H9 (cell line): ENCODE data around the gene MYO15A. TPM values are rescaled to one million over a fixed set of nuclear protein-coding genes. Genes with fewer than 3 reads are reported as not detected.

Source experiments
- DNase-seq: peaks from one replicate; pipeline ENCODE4 v3.0.0-alpha.2; 2017
- H2AFZ ChIP-seq: one replicate; pipeline ENCODE4 v1.6.1; 2013; ENCODE audit warnings: mild to moderate bottlenecking, low read length, control low read depth, moderate library complexity
- H2AK5ac ChIP-seq: 2 replicates; pipeline ENCODE4 v1.6.1; 2013; ENCODE audit warnings: low read length, control low read depth, mixed read lengths; ENCODE audit not compliant: insufficient read length
- H2BK120ac ChIP-seq: one replicate; pipeline ENCODE4 v1.6.1; 2013; ENCODE audit warnings: low read depth, mild to moderate bottlenecking, low read length, control low read depth, inconsistent platforms; ENCODE audit not compliant: poor library complexity, severe bottlenecking
- H2BK12ac ChIP-seq: 2 replicates; pipeline ENCODE4 v1.6.1; 2013; ENCODE audit warnings: low read length, control low read depth, mixed read lengths, low read depth; ENCODE audit not compliant: insufficient read length
- H2BK15ac ChIP-seq: 2 replicates; pipeline ENCODE4 v1.6.1; 2013; ENCODE audit warnings: low read depth, low read length, control low read depth
- H2BK20ac ChIP-seq: one replicate; pipeline ENCODE4 v1.6.1; 2013; ENCODE audit warnings: low read depth, mild to moderate bottlenecking, low read length, control low read depth, inconsistent platforms; ENCODE audit not compliant: poor library complexity, severe bottlenecking
- H2BK5ac ChIP-seq: 2 replicates; pipeline ENCODE4 v1.6.1; 2013; ENCODE audit warnings: low read length, control low read depth, mixed read lengths; ENCODE audit not compliant: insufficient read length
- H3K14ac ChIP-seq: 2 replicates; pipeline ENCODE4 v1.6.1; 2013; ENCODE audit warnings: low read length, control low read depth; ENCODE audit not compliant: insufficient read depth
- H3K18ac ChIP-seq: 2 replicates; pipeline ENCODE4 v1.6.1; 2013; ENCODE audit warnings: low read depth, mild to moderate bottlenecking, mixed read lengths, low read length, control low read depth; ENCODE audit not compliant: insufficient read length
- H3K23ac ChIP-seq: 2 replicates; pipeline ENCODE4 v1.6.1; 2013; ENCODE audit warnings: low read length, control low read depth, mixed read lengths, low read depth; ENCODE audit not compliant: insufficient read length
- H3K23me2 ChIP-seq: 2 replicates; pipeline ENCODE4 v1.6.1; 2013; ENCODE audit warnings: low read depth, mild to moderate bottlenecking, mixed read lengths, low read length, control low read depth; ENCODE audit not compliant: insufficient read length, poor library complexity, severe bottlenecking
- H3K27ac ChIP-seq: 2 replicates; pipeline ENCODE4 v1.5.1; 2013; ENCODE audit warnings: low read length, control low read depth, mixed read lengths, low read depth; ENCODE audit not compliant: insufficient read length
- H3K27me3 ChIP-seq: 2 replicates; pipeline ENCODE4 v1.6.1; 2013; ENCODE audit warnings: low read length, control low read depth, inconsistent platforms; ENCODE audit not compliant: insufficient read depth
- H3K4ac ChIP-seq: 2 replicates; pipeline ENCODE4 v1.6.1; 2013; ENCODE audit warnings: low read depth, mild to moderate bottlenecking, control low read depth, inconsistent platforms, low read length, moderate library complexity
- H3K4me1 ChIP-seq: 2 replicates; pipeline ENCODE4 v1.6.1; 2013; ENCODE audit warnings: low read length, control low read depth, inconsistent platforms; ENCODE audit not compliant: insufficient read depth
- H3K4me2 ChIP-seq: 2 replicates; pipeline ENCODE4 v1.6.1; 2013; ENCODE audit warnings: low read length, control low read depth, mixed read lengths; ENCODE audit not compliant: insufficient read length, insufficient read depth
- H3K56ac ChIP-seq: 2 replicates; pipeline ENCODE4 v1.6.1; 2013; ENCODE audit warnings: low read depth, mild to moderate bottlenecking, mixed read lengths, low read length, control low read depth; ENCODE audit not compliant: insufficient read length
- H3K79me1 ChIP-seq: 2 replicates; pipeline ENCODE4 v1.6.1; 2013; ENCODE audit warnings: low read depth, mild to moderate bottlenecking, moderate library complexity, low read length, control low read depth, inconsistent platforms; ENCODE audit not compliant: insufficient read depth, poor library complexity, severe bottlenecking
- H3K79me2 ChIP-seq: 2 replicates; pipeline ENCODE4 v1.6.1; 2013; ENCODE audit warnings: low read length, control low read depth, inconsistent platforms; ENCODE audit not compliant: insufficient read depth
- H3K9ac ChIP-seq: 2 replicates; pipeline ENCODE4 v1.6.1; 2013; ENCODE audit warnings: low read length, control low read depth, mixed read lengths; ENCODE audit not compliant: insufficient read length; ENCODE audit errors: extremely low read depth
- H3K9me3 ChIP-seq: one replicate; pipeline ENCODE4 v1.6.1; 2013; ENCODE audit warnings: low read depth, low read length, inconsistent platforms; ENCODE audit not compliant: control insufficient read depth
- H3T11ph ChIP-seq: one replicate; pipeline ENCODE4 v1.6.1; 2013; ENCODE audit warnings: mild to moderate bottlenecking, low read length, control low read depth, inconsistent platforms
- H4K20me1 ChIP-seq: one replicate; pipeline ENCODE4 v1.6.1; 2013; ENCODE audit not compliant: control insufficient read depth, insufficient read length, insufficient read depth
- H4K5ac ChIP-seq: 2 replicates; pipeline ENCODE4 v1.6.1; 2013; ENCODE audit warnings: low read depth, mild to moderate bottlenecking, mixed read lengths, low read length, control low read depth; ENCODE audit not compliant: insufficient read length
- H4K8ac ChIP-seq: replicated peaks from 2 replicates; pipeline ENCODE4 v1.6.1; 2013; ENCODE audit warnings: low read length, control low read depth, mixed read lengths, low read depth; ENCODE audit not compliant: insufficient read length
- H4K91ac ChIP-seq: 2 replicates; pipeline ENCODE4 v1.6.1; 2013; ENCODE audit warnings: low read depth, mild to moderate bottlenecking, moderate library complexity, mixed read lengths, low read length, control low read depth; ENCODE audit not compliant: insufficient read length
- H3K27ac Mint-ChIP-seq, 3 experiments: 2 replicates in 2 of 3; 3 replicates in 1 of 3; pipeline ENCODE4 v1.8.0; 2020 to 2021; ENCODE audit warnings: mixed read lengths in 3 of 3, mild to moderate bottlenecking in 1 of 3, moderate library complexity in 1 of 3
- H3K27me3 Mint-ChIP-seq: 2 replicates; pipeline ENCODE4 v1.8.0; 2021; ENCODE audit warnings: low read depth, mild to moderate bottlenecking, moderate library complexity, mixed read lengths
- H3K36me3 Mint-ChIP-seq, 3 experiments: 2 replicates in 2 of 3; 3 replicates in 1 of 3; pipeline ENCODE4 v1.8.0; 2020 to 2021; ENCODE audit warnings: low read depth in 3 of 3, mixed read lengths in 3 of 3; ENCODE audit not compliant: insufficient read depth in 1 of 3
- H3K4me1 Mint-ChIP-seq, 2 experiments: 2 replicates each; pipeline ENCODE4 v1.8.0; 2020; ENCODE audit warnings: mixed read lengths in 2 of 2
- H3K4me3 Mint-ChIP-seq, 2 experiments: 2 replicates in 1 of 2; 3 replicates in 1 of 2; pipeline ENCODE4 v1.8.0; 2020 to 2021; ENCODE audit warnings: mild to moderate bottlenecking in 2 of 2, mixed read lengths in 2 of 2, moderate library complexity in 1 of 2
- H3K9me3 Mint-ChIP-seq, 2 experiments: 2 replicates in 1 of 2; 3 replicates in 1 of 2; pipeline ENCODE4 v1.8.0; 2020; ENCODE audit warnings: mild to moderate bottlenecking in 2 of 2, mixed read lengths in 2 of 2, moderate library complexity in 1 of 2
- WGBS: extraction: QIAGEN DNeasy Blood & Tissue Kit; methylation state at CpG from one replicate; pipeline ENCODE4 v1.1.7; 2013; ENCODE audit warnings: missing lambda C conversion rate, low lambda C conversion rate, mixed read lengths; ENCODE audit not compliant: insufficient read length; ENCODE audit errors: extremely low coverage; 5-methylcytosine and 5-hydroxymethylcytosine counted together
- total RNA-seq: library from RNA; stranded (reverse); gene quantifications from 2 replicates; pipeline ENCODE4 v1.2.1, GENCODE V29; 2021
- TF ChIP-seq, protein P1 (sequence below): fragments of 200-600 bp; sonication (generic); conservative IDR thresholded peaks from 3 replicates; pipeline ENCODE4 v1.8.0; 2021; ENCODE audit warnings: antibody characterized with exemption, mild to moderate bottlenecking

The MYO15A gene
- total RNA-seq, 1 experiment from 2014 or later = 2.5 TPM

DNA sequence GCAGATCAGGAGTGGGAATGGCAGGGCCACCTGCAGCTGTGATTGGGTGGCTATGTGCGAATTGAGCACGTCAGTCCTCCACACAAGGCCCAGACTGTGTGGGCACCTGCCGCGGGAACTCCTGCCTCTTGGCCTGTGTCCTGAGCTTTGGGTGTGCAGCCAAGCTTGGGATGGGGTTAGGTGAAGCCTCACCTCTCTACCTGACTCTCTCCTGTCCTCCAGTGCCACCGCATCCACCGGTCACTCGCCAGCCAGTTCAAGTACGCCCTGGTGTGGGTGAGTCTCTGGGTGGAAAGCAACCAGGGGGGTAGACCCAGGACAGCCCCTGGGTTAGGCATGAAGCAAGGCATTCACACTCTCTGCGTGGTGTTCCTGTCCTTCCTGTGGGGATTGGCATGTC lies 2.3 kb upstream of the MYO15A start:
- no peak overlapping the region for H3K27ac ChIP-seq
- no peak overlapping the region for H2AK5ac ChIP-seq
- no peak overlapping the region for H2BK12ac ChIP-seq
- no peak overlapping the region for H3K56ac ChIP-seq
- H2BK15ac ChIP-seq = no peak overlapping the region
- H3K4ac ChIP-seq = no peak overlapping the region
- H2BK120ac ChIP-seq = no peak overlapping the region
- H4K8ac ChIP-seq = no peak overlapping the region
- H3K27me3 ChIP-seq = no peaks in the 10 kb centered on the region
- no peaks in the 10 kb centered on the region for H3K27me3 Mint-ChIP-seq
- H3K23me2 ChIP-seq = no peaks in the 10 kb centered on the region
- H3K4me3 Mint-ChIP-seq = no peak overlapping the region
- H2AFZ ChIP-seq = no peak overlapping the region
- no peak overlapping the region for H3K14ac ChIP-seq
- no peak overlapping the region for H3K18ac ChIP-seq
- H3T11ph ChIP-seq = no peak overlapping the region
- H3K27ac Mint-ChIP-seq = no peak overlapping the region
- no peaks in the 10 kb centered on the region for H3K4me1 ChIP-seq
- peaks cover 0 to 2% of the 10 kb centered on the region in 2 experiments; a peak in 1 of 4 replicates for H3K4me1 Mint-ChIP-seq
- no peak overlapping the region for H3K23ac ChIP-seq
- no peak overlapping the region for H3K4me2 ChIP-seq
- no peaks in the 10 kb centered on the region for H3K79me1 ChIP-seq
- H4K5ac ChIP-seq = no peak overlapping the region
- TF ChIP-seq, protein P1, sequence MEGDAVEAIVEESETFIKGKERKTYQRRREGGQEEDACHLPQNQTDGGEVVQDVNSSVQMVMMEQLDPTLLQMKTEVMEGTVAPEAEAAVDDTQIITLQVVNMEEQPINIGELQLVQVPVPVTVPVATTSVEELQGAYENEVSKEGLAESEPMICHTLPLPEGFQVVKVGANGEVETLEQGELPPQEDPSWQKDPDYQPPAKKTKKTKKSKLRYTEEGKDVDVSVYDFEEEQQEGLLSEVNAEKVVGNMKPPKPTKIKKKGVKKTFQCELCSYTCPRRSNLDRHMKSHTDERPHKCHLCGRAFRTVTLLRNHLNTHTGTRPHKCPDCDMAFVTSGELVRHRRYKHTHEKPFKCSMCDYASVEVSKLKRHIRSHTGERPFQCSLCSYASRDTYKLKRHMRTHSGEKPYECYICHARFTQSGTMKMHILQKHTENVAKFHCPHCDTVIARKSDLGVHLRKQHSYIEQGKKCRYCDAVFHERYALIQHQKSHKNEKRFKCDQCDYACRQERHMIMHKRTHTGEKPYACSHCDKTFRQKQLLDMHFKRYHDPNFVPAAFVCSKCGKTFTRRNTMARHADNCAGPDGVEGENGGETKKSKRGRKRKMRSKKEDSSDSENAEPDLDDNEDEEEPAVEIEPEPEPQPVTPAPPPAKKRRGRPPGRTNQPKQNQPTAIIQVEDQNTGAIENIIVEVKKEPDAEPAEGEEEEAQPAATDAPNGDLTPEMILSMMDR = no peak
- no peak overlapping the region for H2BK5ac ChIP-seq
- H3K9me3 Mint-ChIP-seq = no peaks in the 10 kb centered on the region
- H2BK20ac ChIP-seq = no peak overlapping the region
- DNase-seq = no peak
- no peak overlapping the region for H3K9ac ChIP-seq
- H3K36me3 Mint-ChIP-seq = peaks cover 5 to 31% (median 15%) of the 10 kb centered on the region in 3 experiments
- H4K91ac ChIP-seq = no peak overlapping the region
- no peaks in the 10 kb centered on the region for H4K20me1 ChIP-seq
- no peaks in the 10 kb centered on the region for H3K9me3 ChIP-seq
- H3K79me2 ChIP-seq = no peaks in the 10 kb centered on the region
- no CpG with 5 or more reads among the region's 9 CpGs for WGBS
